GM12891 (cell line): ENCODE measurements around the gene GIMAP8.

Source experiments
- POLR2A ChIP-seq: IDR thresholded peaks from 2 replicates; pipeline ENCODE4 v1.6.1; 2011; ENCODE audit warnings: low read depth, low read length, control low read depth
- POLR2AphosphoS5 ChIP-seq: IDR thresholded peaks from 2 replicates; pipeline ENCODE4 v1.6.1; 2011; ENCODE audit warnings: low read depth, low read length, control low read depth
- POU2F2 ChIP-seq: IDR thresholded peaks from 2 replicates; pipeline ENCODE4 v1.6.1; 2011; ENCODE audit warnings: low read depth, mild to moderate bottlenecking, control low read depth, low read length, moderate library complexity
- SPI1 ChIP-seq: IDR thresholded peaks from 2 replicates; pipeline ENCODE4 v1.6.1; 2011; ENCODE audit warnings: low read depth, low read length, control low read depth
- TAF1 ChIP-seq: IDR thresholded peaks from 2 replicates; pipeline ENCODE4 v1.6.1; 2011; ENCODE audit warnings: low read depth, low read length, control low read depth

DNA sequence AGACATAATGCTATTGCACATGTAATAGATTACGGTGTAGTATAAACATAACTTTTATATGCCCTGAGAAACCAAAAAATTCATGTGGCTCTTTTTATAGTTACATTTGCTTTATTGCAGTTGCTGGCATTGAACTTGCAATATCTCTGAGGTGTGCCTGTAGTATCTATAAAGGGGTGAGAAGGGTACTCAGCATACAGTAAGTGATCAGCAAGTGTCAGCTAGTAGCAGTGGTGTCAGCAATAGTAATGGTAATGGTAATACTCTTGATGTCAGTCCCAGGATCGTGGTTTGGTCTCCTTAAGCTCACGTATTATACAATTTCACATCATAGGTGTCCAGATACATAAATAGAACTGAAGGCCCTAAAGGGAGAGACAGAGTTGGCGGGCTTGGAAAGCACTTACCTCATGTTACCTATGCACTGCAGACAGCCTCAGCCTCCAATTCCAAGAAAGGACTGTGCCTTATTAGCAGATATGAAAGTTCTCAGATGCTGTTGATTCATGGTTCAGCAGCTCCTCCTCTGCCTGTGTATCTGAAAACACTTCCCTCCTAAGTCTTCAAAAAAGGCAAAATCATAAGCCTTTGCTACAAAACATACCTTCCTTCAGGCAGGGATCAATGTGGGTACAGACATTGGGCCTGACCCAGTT lies 57.6 kb downstream of the GIMAP8 start:
- TF ChIP-seq POLR2AphosphoS5 (no peak), TAF1 (no peak), POLR2A (no peak), POU2F2 (no peak), SPI1 (no peak)
